WTC11 (cell line): ENCODE data around the gene NUAK1. TPM values are rescaled to one million over a fixed set of nuclear protein-coding genes. Genes with fewer than 3 reads are reported as not detected.

Experiments used
- ATAC-seq: fragments of 200-7000 bp; cut with Tn5 transposase; 2 replicates; pipeline ENCODE4 v1.10.0; 2021; ENCODE audit warnings: mild to moderate bottlenecking, moderate library complexity
- CTCF ChIA-PET: fragments of 300-600 bp; sonication (Branson Sonifier 250); formaldehyde crosslinking; loops from one replicate; lab custom pipeline; 2021; ENCODE audit warnings: antibody characterized with exemption; lab: Charles Lee
- POLR2A ChIA-PET: fragments of 350-600 bp; sonication (Branson Sonifier 250); formaldehyde crosslinking; loops from one replicate; lab custom pipeline; 2021; ENCODE audit warnings: antibody characterized with exemption; lab: Charles Lee
- DNase-seq: peaks from one replicate; pipeline ENCODE4 v3.0.0; 2021; ENCODE audit warnings: low spot score
- H3K27ac Mint-ChIP-seq: 2 replicates; pipeline ENCODE4 v1.8.0; 2021; ENCODE audit warnings: mixed read lengths
- H3K27me3 Mint-ChIP-seq: 2 replicates; pipeline ENCODE4 v1.8.0; 2021; ENCODE audit warnings: low read depth, mild to moderate bottlenecking, moderate library complexity, mixed read lengths
- H3K36me3 Mint-ChIP-seq: 2 replicates; pipeline ENCODE4 v1.8.0; 2021; ENCODE audit warnings: mixed read lengths
- H3K4me1 Mint-ChIP-seq: 2 replicates; pipeline ENCODE4 v1.8.0; 2022; ENCODE audit warnings: mixed read lengths
- H3K4me3 Mint-ChIP-seq: 2 replicates; pipeline ENCODE4 v1.8.0; 2021; ENCODE audit warnings: mild to moderate bottlenecking, moderate library complexity, mixed read lengths
- H3K9me3 Mint-ChIP-seq: 2 replicates; pipeline ENCODE4 v1.8.0; 2021; ENCODE audit warnings: mixed read lengths
- ATF3 ChIP-seq: sonication (generic); formaldehyde crosslinking; conservative IDR thresholded peaks from 2 replicates; pipeline ENCODE4 v1.8.1; 2022; ENCODE audit warnings: mild to moderate bottlenecking, missing genetic modification reagents
- ELF4 ChIP-seq: sonication (generic); formaldehyde crosslinking; IDR thresholded peaks from 2 replicates; pipeline ENCODE4 v1.8.1; 2022; ENCODE audit warnings: low read depth, mild to moderate bottlenecking, moderate library complexity, missing genetic modification reagents
- FOXP1 ChIP-seq: sonication (generic); formaldehyde crosslinking; IDR thresholded peaks from 2 replicates; pipeline ENCODE4 v1.8.0; 2022; ENCODE audit warnings: missing genetic modification reagents, mild to moderate bottlenecking, moderate library complexity, borderline replicate concordance
- GABPB1 ChIP-seq: sonication (generic); formaldehyde crosslinking; IDR thresholded peaks from 2 replicates; pipeline ENCODE4 v1.8.1; 2023; ENCODE audit warnings: mild to moderate bottlenecking, missing genetic modification reagents
- GRHL2 ChIP-seq: fragments of 250-450 bp; sonication (Bioruptor Pico); IDR thresholded peaks from 2 replicates; pipeline ENCODE4 v1.8.0; 2022; ENCODE audit warnings: mild to moderate bottlenecking, moderate library complexity; ENCODE audit not compliant: insufficient replicate concordance, severe bottlenecking
- JAZF1 ChIP-seq: fragments of 250-450 bp; sonication (Bioruptor Pico); IDR thresholded peaks from 2 replicates; pipeline ENCODE4 v1.9.0; 2021; ENCODE audit warnings: moderate library complexity, mild to moderate bottlenecking, inconsistent platforms
- KAT7 ChIP-seq: sonication (generic); formaldehyde crosslinking; IDR thresholded peaks from 2 replicates; pipeline ENCODE4 v1.8.1; 2023; ENCODE audit warnings: missing genetic modification reagents, mild to moderate bottlenecking, borderline replicate concordance
- MLX ChIP-seq: sonication (generic); formaldehyde crosslinking; IDR thresholded peaks from 2 replicates; pipeline ENCODE4 v1.8.1; 2023; ENCODE audit warnings: mild to moderate bottlenecking, missing genetic modification reagents, moderate library complexity
- MYBL2 ChIP-seq: sonication (generic); formaldehyde crosslinking; IDR thresholded peaks from 2 replicates; pipeline ENCODE4 v1.8.1; 2023; ENCODE audit warnings: mild to moderate bottlenecking, moderate library complexity, missing genetic modification reagents
- RORB ChIP-seq: fragments of 250-450 bp; sonication (Bioruptor Pico); IDR thresholded peaks from 2 replicates; pipeline ENCODE4 v1.9.0; 2021; ENCODE audit warnings: mild to moderate bottlenecking
- SP1 ChIP-seq: sonication (generic); formaldehyde crosslinking; conservative IDR thresholded peaks from 2 replicates; pipeline ENCODE4 v1.8.1; 2022; ENCODE audit warnings: missing genetic modification reagents
- TCF7 ChIP-seq: sonication (generic); formaldehyde crosslinking; IDR thresholded peaks from 2 replicates; pipeline ENCODE4 v1.8.0; 2022; ENCODE audit warnings: mild to moderate bottlenecking, low read depth, missing genetic modification reagents, moderate library complexity
- TEAD1 ChIP-seq: sonication (generic); formaldehyde crosslinking; IDR thresholded peaks from 2 replicates; pipeline ENCODE4 v1.8.0; 2022; ENCODE audit warnings: mild to moderate bottlenecking, missing genetic modification reagents
- ZNF263 ChIP-seq: sonication (generic); formaldehyde crosslinking; IDR thresholded peaks from 2 replicates; pipeline ENCODE4 v1.8.1; 2022; ENCODE audit warnings: low read depth, mild to moderate bottlenecking, moderate library complexity, missing genetic modification reagents
- ZNF317 ChIP-seq: sonication (generic); formaldehyde crosslinking; IDR thresholded peaks from 2 replicates; pipeline ENCODE4 v1.8.1; 2023; ENCODE audit warnings: low read depth, mild to moderate bottlenecking, moderate library complexity, missing genetic modification reagents, borderline replicate concordance
- ZNF396 ChIP-seq: fragments of 250-450 bp; sonication (Bioruptor Pico); IDR thresholded peaks from 2 replicates; pipeline ENCODE4 v1.8.0; 2021; ENCODE audit warnings: mild to moderate bottlenecking, moderate library complexity, borderline replicate concordance
- ZNF416 ChIP-seq: fragments of 250-450 bp; sonication (Bioruptor Pico); IDR thresholded peaks from 2 replicates; pipeline ENCODE4 v1.9.0; 2021; ENCODE audit warnings: mild to moderate bottlenecking, inconsistent platforms
- ZNF671 ChIP-seq: fragments of 250-450 bp; sonication (Bioruptor Pico); IDR thresholded peaks from 2 replicates; pipeline ENCODE4 v1.8.0; 2021; ENCODE audit warnings: mild to moderate bottlenecking
- total RNA-seq: library from RNA; stranded (reverse); gene quantifications from 3 replicates; pipeline ENCODE4 v1.2.3, GENCODE V29; 2021
- TF ChIP-seq, protein P1 (sequence below): sonication (generic); formaldehyde crosslinking; conservative IDR thresholded peaks from 2 replicates; pipeline ENCODE4 v1.8.1; 2023; ENCODE audit warnings: mild to moderate bottlenecking, low read depth, missing genetic modification reagents, moderate library complexity
- TF ChIP-seq, protein P2 (sequence below): sonication (generic); formaldehyde crosslinking; IDR thresholded peaks from 2 replicates; pipeline ENCODE4 v1.8.1; 2022; ENCODE audit warnings: mild to moderate bottlenecking, moderate library complexity, missing genetic modification reagents
- TF ChIP-seq, protein P3 (sequence below): fragments of 250-450 bp; sonication (Bioruptor Pico); conservative IDR thresholded peaks from 2 replicates; pipeline ENCODE4 v1.9.0; 2021; ENCODE audit warnings: mild to moderate bottlenecking
- TF ChIP-seq, protein P4 (sequence below): sonication (generic); formaldehyde crosslinking; IDR thresholded peaks from 2 replicates; pipeline ENCODE4 v1.8.1; 2022; ENCODE audit warnings: missing genetic modification reagents, borderline replicate concordance
- TF ChIP-seq, protein P5 (sequence below): sonication (generic); formaldehyde crosslinking; IDR thresholded peaks from 2 replicates; pipeline ENCODE4 v1.8.0; 2022; ENCODE audit warnings: mild to moderate bottlenecking, missing genetic modification reagents

NUAK1 gene
- total RNA-seq, 1 experiment from 2014 or later, result 15.9 TPM

GRCh38 chr12:106035421-106035820 lies 103.3 kb downstream of the NUAK1 start (continued):
- TF ChIP-seq, protein P1, sequence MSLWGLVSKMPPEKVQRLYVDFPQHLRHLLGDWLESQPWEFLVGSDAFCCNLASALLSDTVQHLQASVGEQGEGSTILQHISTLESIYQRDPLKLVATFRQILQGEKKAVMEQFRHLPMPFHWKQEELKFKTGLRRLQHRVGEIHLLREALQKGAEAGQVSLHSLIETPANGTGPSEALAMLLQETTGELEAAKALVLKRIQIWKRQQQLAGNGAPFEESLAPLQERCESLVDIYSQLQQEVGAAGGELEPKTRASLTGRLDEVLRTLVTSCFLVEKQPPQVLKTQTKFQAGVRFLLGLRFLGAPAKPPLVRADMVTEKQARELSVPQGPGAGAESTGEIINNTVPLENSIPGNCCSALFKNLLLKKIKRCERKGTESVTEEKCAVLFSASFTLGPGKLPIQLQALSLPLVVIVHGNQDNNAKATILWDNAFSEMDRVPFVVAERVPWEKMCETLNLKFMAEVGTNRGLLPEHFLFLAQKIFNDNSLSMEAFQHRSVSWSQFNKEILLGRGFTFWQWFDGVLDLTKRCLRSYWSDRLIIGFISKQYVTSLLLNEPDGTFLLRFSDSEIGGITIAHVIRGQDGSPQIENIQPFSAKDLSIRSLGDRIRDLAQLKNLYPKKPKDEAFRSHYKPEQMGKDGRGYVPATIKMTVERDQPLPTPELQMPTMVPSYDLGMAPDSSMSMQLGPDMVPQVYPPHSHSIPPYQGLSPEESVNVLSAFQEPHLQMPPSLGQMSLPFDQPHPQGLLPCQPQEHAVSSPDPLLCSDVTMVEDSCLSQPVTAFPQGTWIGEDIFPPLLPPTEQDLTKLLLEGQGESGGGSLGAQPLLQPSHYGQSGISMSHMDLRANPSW (CRISPR knock-in tag), result no peak
- TF ChIP-seq KAT7 (CRISPR knock-in tag), result no peak

DNA sequence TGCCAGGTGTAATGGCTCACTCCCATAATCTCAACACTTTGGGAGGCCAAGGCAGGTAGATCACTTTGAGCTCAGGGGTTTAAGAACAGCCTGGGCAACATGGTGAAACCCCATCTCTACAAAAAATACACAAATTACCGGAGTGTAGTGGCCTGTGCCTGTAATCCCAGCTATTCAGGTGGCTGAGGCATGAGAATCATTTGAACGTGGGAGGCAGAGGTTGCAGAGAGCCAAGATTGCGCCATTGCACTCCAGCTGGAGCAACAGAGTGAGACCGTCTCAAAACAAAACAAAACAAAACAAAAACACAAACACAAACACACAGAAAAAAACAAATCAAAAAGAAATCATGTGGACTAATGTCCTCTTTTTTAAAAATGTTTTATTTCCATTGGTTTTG lies 104.4 kb downstream of the NUAK1 start:
- Mint-ChIP-seq H3K36me3 (no peaks in the 10 kb centered on the region), H3K9me3 (peaks cover 13% of the 10 kb centered on the region), H3K4me1 (peaks cover 16% of the 10 kb centered on the region), H3K4me3 (no peak overlapping the region), H3K27me3 (no peaks in the 10 kb centered on the region), H3K27ac (no peak overlapping the region)
- TF ChIP-seq, protein P2, sequence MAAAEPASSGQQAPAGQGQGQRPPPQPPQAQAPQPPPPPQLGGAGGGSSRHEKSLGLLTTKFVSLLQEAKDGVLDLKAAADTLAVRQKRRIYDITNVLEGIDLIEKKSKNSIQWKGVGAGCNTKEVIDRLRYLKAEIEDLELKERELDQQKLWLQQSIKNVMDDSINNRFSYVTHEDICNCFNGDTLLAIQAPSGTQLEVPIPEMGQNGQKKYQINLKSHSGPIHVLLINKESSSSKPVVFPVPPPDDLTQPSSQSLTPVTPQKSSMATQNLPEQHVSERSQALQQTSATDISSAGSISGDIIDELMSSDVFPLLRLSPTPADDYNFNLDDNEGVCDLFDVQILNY (CRISPR knock-in tag), result no peak
- TF ChIP-seq GRHL2 (CRISPR knock-in tag), result no peak
- no peak for TF ChIP-seq TCF7 (CRISPR knock-in tag)
- no peak for TF ChIP-seq ZNF396 (CRISPR knock-in tag)
- TF ChIP-seq MLX (CRISPR knock-in tag), result no peak
- POLR2A ChIA-PET, result no interaction called here
- DNase-seq (no peak), ATAC-seq (no peak)
- CTCF ChIA-PET, result no interaction called here

- H3K36me3 Mint-ChIP-seq, result no peaks in the 10 kb centered on the region
- DNase-seq (no peak), ATAC-seq (no peak)
- H3K4me1 Mint-ChIP-seq, result peaks cover 16% of the 10 kb centered on the region
- no peak overlapping the region for H3K27ac Mint-ChIP-seq
- H3K27me3 Mint-ChIP-seq, result no peaks in the 10 kb centered on the region
- POLR2A ChIA-PET, result interaction anchor here (0.7 kb wide), 1 partner anchor 100 kb away, joined by 3 read pairs; no protein-coding TSS in a partner anchor
- peaks cover 13% of the 10 kb centered on the region for H3K9me3 Mint-ChIP-seq
- no peak overlapping the region for H3K4me3 Mint-ChIP-seq
- CTCF ChIA-PET, result no interaction called here
- TF ChIP-seq MYBL2 (no peak), GABPB1 (CRISPR knock-in tag) (no peak), RORB (no peak), ZNF263 (no peak), ATF3 (CRISPR knock-in tag) (no peak), ZNF671 (CRISPR knock-in tag) (no peak), JAZF1 (no peak), TEAD1 (CRISPR knock-in tag) (no peak), GRHL2 (CRISPR knock-in tag) (no peak), SP1 (CRISPR knock-in tag) (no peak), FOXP1 (CRISPR knock-in tag) (no peak), ELF4 (no peak), ZNF317 (CRISPR knock-in tag) (no peak), ZNF416 (CRISPR knock-in tag) (no peak)
- TF ChIP-seq, protein P3, sequence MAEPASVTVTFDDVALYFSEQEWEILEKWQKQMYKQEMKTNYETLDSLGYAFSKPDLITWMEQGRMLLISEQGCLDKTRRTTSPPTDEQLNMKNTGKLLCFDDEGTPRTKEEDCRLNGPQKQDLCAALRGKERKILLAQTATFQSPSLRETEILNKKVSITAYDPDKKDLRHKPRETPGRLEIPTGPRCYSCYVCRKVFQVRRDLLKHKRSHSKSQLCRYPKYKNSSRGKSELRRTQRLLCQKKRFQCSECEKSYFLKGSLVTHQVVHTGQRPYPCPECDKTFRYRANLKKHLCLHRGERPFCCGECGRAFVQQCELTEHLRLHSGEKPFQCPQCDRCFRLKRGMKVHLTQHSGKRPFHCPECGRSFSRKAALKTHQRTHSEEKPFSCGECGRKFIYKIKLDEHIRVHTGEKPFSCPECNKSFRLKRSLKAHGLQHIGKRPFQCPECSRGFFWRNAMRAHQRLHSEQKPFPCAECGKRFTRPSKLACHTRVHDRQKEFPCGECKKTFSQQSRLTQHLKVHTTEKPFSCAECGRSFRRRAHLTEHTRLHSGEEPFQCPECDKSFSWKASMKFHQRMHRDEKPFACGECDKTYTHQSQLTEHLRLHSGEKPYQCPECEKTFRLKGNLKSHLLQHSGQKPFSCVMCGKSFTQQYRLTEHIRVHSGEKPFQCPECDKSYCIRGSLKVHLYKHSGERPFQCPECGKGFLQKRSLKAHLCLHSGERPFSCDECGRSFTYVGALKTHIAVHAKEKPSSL (CRISPR knock-in tag), result no peak
- TF ChIP-seq, protein P4, sequence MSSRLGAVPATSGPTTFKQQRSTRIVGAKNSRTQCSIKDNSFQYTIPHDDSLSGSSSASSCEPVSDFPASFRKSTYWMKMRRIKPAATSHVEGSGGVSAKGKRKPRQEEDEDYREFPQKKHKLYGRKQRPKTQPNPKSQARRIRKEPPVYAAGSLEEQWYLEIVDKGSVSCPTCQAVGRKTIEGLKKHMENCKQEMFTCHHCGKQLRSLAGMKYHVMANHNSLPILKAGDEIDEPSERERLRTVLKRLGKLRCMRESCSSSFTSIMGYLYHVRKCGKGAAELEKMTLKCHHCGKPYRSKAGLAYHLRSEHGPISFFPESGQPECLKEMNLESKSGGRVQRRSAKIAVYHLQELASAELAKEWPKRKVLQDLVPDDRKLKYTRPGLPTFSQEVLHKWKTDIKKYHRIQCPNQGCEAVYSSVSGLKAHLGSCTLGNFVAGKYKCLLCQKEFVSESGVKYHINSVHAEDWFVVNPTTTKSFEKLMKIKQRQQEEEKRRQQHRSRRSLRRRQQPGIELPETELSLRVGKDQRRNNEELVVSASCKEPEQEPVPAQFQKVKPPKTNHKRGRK (CRISPR knock-in tag), result no peak
- TF ChIP-seq, protein P5, sequence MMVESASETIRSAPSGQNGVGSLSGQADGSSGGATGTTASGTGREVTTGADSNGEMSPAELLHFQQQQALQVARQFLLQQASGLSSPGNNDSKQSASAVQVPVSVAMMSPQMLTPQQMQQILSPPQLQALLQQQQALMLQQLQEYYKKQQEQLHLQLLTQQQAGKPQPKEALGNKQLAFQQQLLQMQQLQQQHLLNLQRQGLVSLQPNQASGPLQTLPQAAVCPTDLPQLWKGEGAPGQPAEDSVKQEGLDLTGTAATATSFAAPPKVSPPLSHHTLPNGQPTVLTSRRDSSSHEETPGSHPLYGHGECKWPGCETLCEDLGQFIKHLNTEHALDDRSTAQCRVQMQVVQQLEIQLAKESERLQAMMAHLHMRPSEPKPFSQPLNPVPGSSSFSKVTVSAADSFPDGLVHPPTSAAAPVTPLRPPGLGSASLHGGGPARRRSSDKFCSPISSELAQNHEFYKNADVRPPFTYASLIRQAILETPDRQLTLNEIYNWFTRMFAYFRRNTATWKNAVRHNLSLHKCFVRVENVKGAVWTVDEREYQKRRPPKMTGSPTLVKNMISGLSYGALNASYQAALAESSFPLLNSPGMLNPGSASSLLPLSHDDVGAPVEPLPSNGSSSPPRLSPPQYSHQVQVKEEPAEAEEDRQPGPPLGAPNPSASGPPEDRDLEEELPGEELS, result no peak
These were observed 105.5 kb downstream of the NUAK1 start for GRCh38 chr12:106033161-106033675.
